PFSK-1 (cell line): ENCODE results near the gene PHB1.

Experiments
- FOXP2 ChIP-seq: optimal IDR thresholded peaks from 2 replicates; pipeline ENCODE3; 2011; ENCODE audit warnings: borderline replicate concordance, control low read depth, inconsistent platforms; ENCODE audit not compliant: insufficient read depth; ENCODE audit errors: extremely low read length, extremely low read depth
- POLR2AphosphoS5 ChIP-seq: IDR thresholded peaks from 2 replicates; pipeline ENCODE4 v1.6.1; 2012; ENCODE audit warnings: low read depth, mild to moderate bottlenecking, control low read depth, low read length, moderate library complexity
- SIN3A ChIP-seq: IDR thresholded peaks from 2 replicates; pipeline ENCODE4 v1.6.1; 2012; ENCODE audit warnings: mild to moderate bottlenecking, low read length, moderate library complexity, borderline replicate concordance; ENCODE audit not compliant: insufficient read depth
- TAF1 ChIP-seq: IDR thresholded peaks from 2 replicates; pipeline ENCODE4 v1.6.1; 2012; ENCODE audit warnings: low read length, control low read depth, borderline replicate concordance; ENCODE audit not compliant: insufficient read depth
- TF ChIP-seq, protein P1 (sequence below), 2 experiments: IDR thresholded peaks; 2 replicates each; pipeline versions ENCODE4 v1.6.1 to v1.8.0; 2011 to 2012; ENCODE audit warnings: low read depth in 2 of 2, low read length in 2 of 2, control low read depth in 1 of 2, inconsistent platforms in 1 of 2, mild to moderate bottlenecking in 1 of 2, moderate library complexity in 1 of 2; ENCODE audit not compliant: insufficient read depth in 1 of 2

The PHB1 gene

DNA sequence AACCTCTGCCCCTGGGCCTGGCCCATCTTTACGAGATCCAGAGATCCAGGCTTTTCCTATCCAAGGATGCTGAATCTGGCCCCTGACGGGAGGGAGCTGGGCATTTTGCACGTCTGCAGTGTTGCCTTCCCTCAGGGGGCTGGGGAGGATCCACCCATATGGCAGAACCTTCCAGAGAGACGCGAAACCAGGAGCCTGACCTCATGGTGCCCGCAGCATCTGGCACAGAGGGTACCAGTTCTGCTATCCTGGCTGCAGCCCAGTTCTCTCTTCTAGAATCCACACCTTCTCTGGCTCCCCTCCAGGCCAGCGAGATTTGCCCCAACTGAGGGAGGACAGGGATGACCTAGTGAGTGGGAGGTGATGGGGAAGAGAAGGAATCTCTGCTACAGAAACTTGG, 32.1 kb downstream of the PHB1 start:
- TF ChIP-seq POLR2AphosphoS5 (no peak), FOXP2 (no peak), TAF1 (no peak)

DNA sequence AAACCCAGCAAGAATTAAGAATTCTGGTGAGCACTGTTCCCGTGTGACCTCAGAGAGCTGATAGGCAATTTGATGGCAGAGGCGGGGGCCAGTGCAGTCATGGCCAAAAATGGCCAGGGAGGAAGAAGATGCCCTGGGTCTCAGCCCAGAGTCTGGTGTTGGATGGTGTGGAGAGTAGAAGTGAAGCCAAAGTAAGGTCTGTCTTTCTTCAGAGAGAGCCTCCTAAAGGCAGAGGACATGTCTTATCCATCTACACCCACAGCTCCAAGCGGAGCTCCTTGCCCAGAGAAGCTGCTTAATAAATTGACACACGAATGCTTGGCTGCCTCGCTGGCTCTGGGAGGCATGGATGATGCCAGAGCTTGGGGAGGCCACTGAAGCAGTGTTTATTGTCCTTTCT, 32.9 kb downstream of the PHB1 start:
- TF ChIP-seq, protein P1, sequence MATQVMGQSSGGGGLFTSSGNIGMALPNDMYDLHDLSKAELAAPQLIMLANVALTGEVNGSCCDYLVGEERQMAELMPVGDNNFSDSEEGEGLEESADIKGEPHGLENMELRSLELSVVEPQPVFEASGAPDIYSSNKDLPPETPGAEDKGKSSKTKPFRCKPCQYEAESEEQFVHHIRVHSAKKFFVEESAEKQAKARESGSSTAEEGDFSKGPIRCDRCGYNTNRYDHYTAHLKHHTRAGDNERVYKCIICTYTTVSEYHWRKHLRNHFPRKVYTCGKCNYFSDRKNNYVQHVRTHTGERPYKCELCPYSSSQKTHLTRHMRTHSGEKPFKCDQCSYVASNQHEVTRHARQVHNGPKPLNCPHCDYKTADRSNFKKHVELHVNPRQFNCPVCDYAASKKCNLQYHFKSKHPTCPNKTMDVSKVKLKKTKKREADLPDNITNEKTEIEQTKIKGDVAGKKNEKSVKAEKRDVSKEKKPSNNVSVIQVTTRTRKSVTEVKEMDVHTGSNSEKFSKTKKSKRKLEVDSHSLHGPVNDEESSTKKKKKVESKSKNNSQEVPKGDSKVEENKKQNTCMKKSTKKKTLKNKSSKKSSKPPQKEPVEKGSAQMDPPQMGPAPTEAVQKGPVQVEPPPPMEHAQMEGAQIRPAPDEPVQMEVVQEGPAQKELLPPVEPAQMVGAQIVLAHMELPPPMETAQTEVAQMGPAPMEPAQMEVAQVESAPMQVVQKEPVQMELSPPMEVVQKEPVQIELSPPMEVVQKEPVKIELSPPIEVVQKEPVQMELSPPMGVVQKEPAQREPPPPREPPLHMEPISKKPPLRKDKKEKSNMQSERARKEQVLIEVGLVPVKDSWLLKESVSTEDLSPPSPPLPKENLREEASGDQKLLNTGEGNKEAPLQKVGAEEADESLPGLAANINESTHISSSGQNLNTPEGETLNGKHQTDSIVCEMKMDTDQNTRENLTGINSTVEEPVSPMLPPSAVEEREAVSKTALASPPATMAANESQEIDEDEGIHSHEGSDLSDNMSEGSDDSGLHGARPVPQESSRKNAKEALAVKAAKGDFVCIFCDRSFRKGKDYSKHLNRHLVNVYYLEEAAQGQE (IDR thresholded peaks at IDR 0.05; ENCODE audit: insufficient read depth in 1 of 2, low read depth in 2 of 2, low read length in 2 of 2), result no peak
- TF ChIP-seq TAF1 (no peak), SIN3A (no peak), POLR2AphosphoS5 (no peak), FOXP2 (no peak)

GRCh38 chr17:49381033-49381432, 33.6 kb downstream of the PHB1 start:
- TF ChIP-seq, protein P1 (IDR thresholded peaks at IDR 0.05; ENCODE audit: insufficient read depth in 1 of 2, low read depth in 2 of 2, low read length in 2 of 2), result no peak
- TF ChIP-seq POLR2AphosphoS5 (no peak), TAF1 (no peak), FOXP2 (no peak), SIN3A (no peak)

GRCh38 chr17:49379926-49380325, 34.8 kb downstream of the PHB1 start:
- TF ChIP-seq FOXP2, result no peak
- TF ChIP-seq SIN3A, result no peak
- no peak for TF ChIP-seq POLR2AphosphoS5
- no peak for TF ChIP-seq TAF1
- TF ChIP-seq, protein P1 (IDR thresholded peaks at IDR 0.05; ENCODE audit: insufficient read depth in 1 of 2, low read depth in 2 of 2, low read length in 2 of 2), result no peak

GRCh38 chr17:49378311-49378710, 36.4 kb downstream of the PHB1 start:
- TF ChIP-seq POLR2AphosphoS5 (no peak), FOXP2 (no peak), SIN3A (no peak), TAF1 (no peak)
- TF ChIP-seq, protein P1 (IDR thresholded peaks at IDR 0.05; ENCODE audit: insufficient read depth in 1 of 2, low read depth in 2 of 2, low read length in 2 of 2), result no peak
